GM12872 (cell line): ENCODE data around the gene CARS2.

Source experiments
- CTCF ChIP-seq: IDR thresholded peaks from 3 replicates; pipeline ENCODE4 v1.5.1; 2011; ENCODE audit warnings: low read depth, mild to moderate bottlenecking, low read length, moderate library complexity; ENCODE audit not compliant: insufficient read depth

Gene CARS2

GRCh38 chr13:110713981-110714796 is 8.3 kb upstream of the CARS2 start:
- TF ChIP-seq CTCF = peak; percentile 33; the same call in 2 of the 3 replicates

GRCh38 chr13:110713642-110713952 is 7.7 kb upstream of the CARS2 start, which contains the start of gene ING1:
TSS of gene ING1 (plus strand) at chr13:110713700. CDS start at chr13:110714150, 450 bp downstream.
- TF ChIP-seq CTCF = no peak

- no peak for TF ChIP-seq CTCF
These were observed 7.1 kb upstream of the CARS2 start for GRCh38 chr13:110712849-110713641.

GRCh38 chr13:110712081-110712848 is 6.3 kb upstream of the CARS2 start:
- no peak for TF ChIP-seq CTCF

GRCh38 chr13:110706570-110707372 is 855 bp upstream of the CARS2 start:
- no peak for TF ChIP-seq CTCF

GRCh38 chr13:110705356-110705825 is 525 bp downstream of the CARS2 start:
- TF ChIP-seq CTCF = no peak
